ENCODE measurements around the gene CCDC74B. TPM values are rescaled to one million over a fixed set of nuclear protein-coding genes. Genes with fewer than 3 reads are reported as not detected.
"Not testable (repeated sequence)": the region's sequence is repeated elsewhere in the genome, so short reads cannot be mapped to it uniquely, and the experiment has no call there.

The CCDC74B gene
- total and polyA plus RNA-seq, 4 experiments from 2014 or later, result 0.12 to 0.30 TPM; not detected in 2

DNA sequence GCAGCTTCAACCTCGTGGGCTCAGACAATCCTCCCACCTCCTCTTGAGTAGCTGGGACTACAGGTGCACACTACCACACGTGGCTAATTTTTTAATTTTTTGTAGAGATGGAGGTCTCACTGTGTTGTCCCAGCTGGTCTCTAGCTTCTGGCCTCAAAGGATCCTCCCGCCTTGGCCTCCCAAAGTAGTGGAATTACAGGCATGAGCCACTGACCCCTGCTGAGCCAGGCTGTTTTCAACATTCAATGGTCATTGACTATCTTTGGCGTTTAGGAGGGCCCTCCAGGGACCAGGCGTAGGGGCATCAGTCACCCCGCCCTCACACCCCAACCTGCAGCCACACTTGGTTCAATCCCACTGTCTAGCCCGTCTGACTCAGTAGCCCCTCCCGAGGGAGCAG is 42.4 kb upstream of the CCDC74B start:
- H3K4me1 ChIP-seq (ENCODE audit: insufficient read depth, low read length), result peaks cover 17% of the 10 kb centered on the region
- no peak overlapping the region for H3K27ac ChIP-seq (ENCODE audit: low read depth, low read length)
- H3K27me3 ChIP-seq (ENCODE audit: insufficient read depth, low read length), result no peaks in the 10 kb centered on the region
- no peak overlapping the region for H3K4me3 ChIP-seq (ENCODE audit: low read length in 2 of 2)
- H3K4me3 Mint-ChIP-seq, result no peak overlapping the region
- intact Hi-C loops (cut with micrococcal nuclease), result no loop called here
- peaks cover 6 to 10% of the 10 kb centered on the region in 2 donors for H3K36me3 Mint-ChIP-seq
- ChIA-PET POLR2A (ENCODE audit: partially characterized antibody) (no interaction called here), CTCF (ENCODE audit: partially characterized antibody) (interaction anchor here (1.3 kb wide), 1 partner anchor 168 kb away, joined by 3 read pairs; the partner anchor contains the start of gene PTPN18)
- no peaks in the 10 kb centered on the region for H3K27me3 Mint-ChIP-seq
- peaks cover 2 to 28% (median 8%) of the 10 kb centered on the region in 4 donors for H3K4me1 Mint-ChIP-seq
- no peak overlapping the region for H3K27ac Mint-ChIP-seq
- no peaks in the 10 kb centered on the region for H3K9me3 ChIP-seq (ENCODE audit: control insufficient read depth in 1 of 2, low read length in 2 of 2)
- no peak for DNase-seq
- H3K36me3 ChIP-seq (ENCODE audit: insufficient read depth, low read length), result no peaks in the 10 kb centered on the region
- H3K9me3 Mint-ChIP-seq, result no peaks in the 10 kb centered on the region

DNA sequence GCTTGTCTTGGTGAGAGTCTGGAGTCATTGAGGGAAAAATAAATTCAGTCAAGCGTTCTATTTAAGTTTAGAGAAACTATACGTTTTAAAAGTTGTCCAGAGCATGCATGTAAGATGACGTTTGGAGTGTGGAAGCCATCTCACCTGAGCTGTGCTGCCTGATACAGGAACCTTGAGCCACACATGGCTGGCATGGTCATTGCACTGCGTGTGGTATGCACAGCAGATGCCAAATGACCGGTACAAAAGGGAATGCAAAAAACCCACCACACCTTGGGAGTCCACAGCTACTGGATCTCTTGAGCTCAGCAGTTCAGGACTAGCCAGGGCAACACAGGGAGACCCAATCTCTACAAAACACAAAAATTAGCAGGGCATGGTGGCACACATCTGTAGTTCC is 41.5 kb upstream of the CCDC74B start:
- intact Hi-C loops (cut with micrococcal nuclease), result no loop called here

DNA sequence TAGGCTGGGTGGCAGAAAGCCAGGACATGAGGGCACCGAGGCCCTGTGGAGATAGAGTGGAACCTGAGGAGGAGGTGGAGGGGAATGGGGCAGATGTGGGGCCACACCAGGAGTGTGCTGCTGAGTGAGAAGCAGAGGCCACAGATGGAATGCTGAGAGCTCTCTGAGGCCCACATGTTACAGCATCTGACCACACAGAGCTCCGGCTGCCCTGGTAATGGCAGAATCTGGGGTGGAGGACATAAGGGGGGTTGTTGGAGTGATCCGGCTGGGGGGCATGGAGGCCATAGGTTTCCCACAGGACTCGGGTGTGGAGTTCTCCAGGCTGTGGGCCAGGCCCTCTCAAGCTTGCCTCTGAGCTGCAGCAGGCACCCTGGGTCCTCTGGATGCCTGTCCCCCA is 41.0 kb upstream of the CCDC74B start:
- no peak for DNase-seq
- Histone ChIP-seq H3K27ac (ENCODE audit: low read depth, low read length) (no peak overlapping the region), H3K9me3 (ENCODE audit: control insufficient read depth in 1 of 2, low read length in 2 of 2) (no peaks in the 10 kb centered on the region), H3K36me3 (ENCODE audit: insufficient read depth, low read length) (no peaks in the 10 kb centered on the region), H3K4me3 (ENCODE audit: low read length in 2 of 2) (no peak overlapping the region), H3K4me1 (ENCODE audit: insufficient read depth, low read length) (peaks cover 20% of the 10 kb centered on the region), H3K27me3 (ENCODE audit: insufficient read depth, low read length) (no peaks in the 10 kb centered on the region)
- Mint-ChIP-seq H3K4me1 (peaks cover 3 to 30% (median 14%) of the 10 kb centered on the region in 4 donors), H3K27ac (peak overlapping the region in 2 of 7 donors; percentile 35 to 40), H3K4me3 (peak overlapping the region in 1 of 8 donors; percentile 25), H3K9me3 (no peaks in the 10 kb centered on the region), H3K27me3 (no peaks in the 10 kb centered on the region), H3K36me3 (peaks cover 0 to 6% of the 10 kb centered on the region in 2 donors)
- intact Hi-C loops (cut with micrococcal nuclease), result no loop called here
- ChIA-PET POLR2A (ENCODE audit: partially characterized antibody) (no interaction called here), CTCF (ENCODE audit: partially characterized antibody) (interaction anchor here (1.3 kb wide), 1 partner anchor 170 kb away, joined by 3 read pairs; the partner anchor contains the start of gene PTPN18)

More for the DNA sequence above, 41.5 kb upstream of the CCDC74B start:
- peak overlapping the region in 3 of 7 donors; percentile 7 to 68 (median 35) for H3K27ac Mint-ChIP-seq
- H3K4me1 ChIP-seq (ENCODE audit: insufficient read depth, low read length), result peaks cover 17% of the 10 kb centered on the region
- H3K27me3 ChIP-seq (ENCODE audit: insufficient read depth, low read length), result no peaks in the 10 kb centered on the region
- no peaks in the 10 kb centered on the region for H3K27me3 Mint-ChIP-seq
- POLR2A ChIA-PET (ENCODE audit: partially characterized antibody), result no interaction called here
- CTCF ChIA-PET (ENCODE audit: partially characterized antibody), result interaction anchor here (1.3 kb wide), 1 partner anchor 169 kb away, joined by 3 read pairs; the partner anchor contains the start of gene PTPN18
- H3K4me1 Mint-ChIP-seq, result peaks cover 2 to 28% (median 11%) of the 10 kb centered on the region in 4 donors
- no peak for DNase-seq
- no peak overlapping the region for H3K4me3 ChIP-seq (ENCODE audit: low read length in 2 of 2)
- H3K36me3 Mint-ChIP-seq, result peaks cover 3 to 10% of the 10 kb centered on the region in 2 donors
- H3K27ac ChIP-seq (ENCODE audit: low read depth, low read length), result no peak overlapping the region
- no peak overlapping the region for H3K4me3 Mint-ChIP-seq
- no peaks in the 10 kb centered on the region for H3K36me3 ChIP-seq (ENCODE audit: insufficient read depth, low read length)
- no peaks in the 10 kb centered on the region for H3K9me3 Mint-ChIP-seq
- no peaks in the 10 kb centered on the region for H3K9me3 ChIP-seq (ENCODE audit: control insufficient read depth in 1 of 2, low read length in 2 of 2)

DNA sequence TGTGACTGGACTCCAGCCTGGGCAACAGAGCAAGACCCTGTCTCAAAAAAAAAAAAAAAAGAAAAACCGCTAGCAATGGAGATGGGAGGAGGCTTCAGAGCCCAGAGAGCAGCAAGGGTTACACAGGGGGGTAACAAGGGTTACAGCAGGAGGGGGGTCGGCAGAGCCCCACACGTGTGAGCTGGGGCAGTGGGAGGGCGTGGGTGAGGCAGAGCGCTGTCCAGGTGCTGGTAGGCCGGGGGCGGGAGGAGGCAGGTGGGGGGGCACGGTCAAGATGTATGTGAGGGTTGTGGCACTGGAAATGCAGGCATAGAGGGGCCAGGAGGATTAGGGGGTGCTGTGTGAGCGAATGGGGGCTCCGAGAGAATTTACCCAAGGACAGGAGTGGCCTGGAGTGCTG is 40.5 kb upstream of the CCDC74B start:
- Histone ChIP-seq H3K9me3 (ENCODE audit: control insufficient read depth in 1 of 2, low read length in 2 of 2) (no peaks in the 10 kb centered on the region), H3K27me3 (ENCODE audit: insufficient read depth, low read length) (no peaks in the 10 kb centered on the region), H3K4me1 (ENCODE audit: insufficient read depth, low read length) (peaks cover 25% of the 10 kb centered on the region), H3K36me3 (ENCODE audit: insufficient read depth, low read length) (no peaks in the 10 kb centered on the region), H3K27ac (ENCODE audit: low read depth, low read length) (no peak overlapping the region), H3K4me3 (ENCODE audit: low read length in 2 of 2) (no peak overlapping the region)
- no peak for DNase-seq
- H3K4me1 Mint-ChIP-seq, result peaks cover 4 to 35% (median 17%) of the 10 kb centered on the region in 4 donors
- ChIA-PET POLR2A (ENCODE audit: partially characterized antibody) (interaction anchor here (1.1 kb wide), 1 partner anchor 157 kb away, joined by 3 read pairs; the partner anchor contains the start of gene IMP4), CTCF (ENCODE audit: partially characterized antibody) (no interaction called here)
- no peaks in the 10 kb centered on the region for H3K9me3 Mint-ChIP-seq
- no peaks in the 10 kb centered on the region for H3K27me3 Mint-ChIP-seq
- H3K27ac Mint-ChIP-seq, result peak overlapping the region in 3 of 7 donors; percentile 22 to 40 (median 35)
- peak overlapping the region in 1 of 8 donors; percentile 55 for H3K4me3 Mint-ChIP-seq
- H3K36me3 Mint-ChIP-seq, result peaks cover 0 to 3% of the 10 kb centered on the region in 2 donors
- intact Hi-C loops (cut with micrococcal nuclease), result no loop called here

DNA sequence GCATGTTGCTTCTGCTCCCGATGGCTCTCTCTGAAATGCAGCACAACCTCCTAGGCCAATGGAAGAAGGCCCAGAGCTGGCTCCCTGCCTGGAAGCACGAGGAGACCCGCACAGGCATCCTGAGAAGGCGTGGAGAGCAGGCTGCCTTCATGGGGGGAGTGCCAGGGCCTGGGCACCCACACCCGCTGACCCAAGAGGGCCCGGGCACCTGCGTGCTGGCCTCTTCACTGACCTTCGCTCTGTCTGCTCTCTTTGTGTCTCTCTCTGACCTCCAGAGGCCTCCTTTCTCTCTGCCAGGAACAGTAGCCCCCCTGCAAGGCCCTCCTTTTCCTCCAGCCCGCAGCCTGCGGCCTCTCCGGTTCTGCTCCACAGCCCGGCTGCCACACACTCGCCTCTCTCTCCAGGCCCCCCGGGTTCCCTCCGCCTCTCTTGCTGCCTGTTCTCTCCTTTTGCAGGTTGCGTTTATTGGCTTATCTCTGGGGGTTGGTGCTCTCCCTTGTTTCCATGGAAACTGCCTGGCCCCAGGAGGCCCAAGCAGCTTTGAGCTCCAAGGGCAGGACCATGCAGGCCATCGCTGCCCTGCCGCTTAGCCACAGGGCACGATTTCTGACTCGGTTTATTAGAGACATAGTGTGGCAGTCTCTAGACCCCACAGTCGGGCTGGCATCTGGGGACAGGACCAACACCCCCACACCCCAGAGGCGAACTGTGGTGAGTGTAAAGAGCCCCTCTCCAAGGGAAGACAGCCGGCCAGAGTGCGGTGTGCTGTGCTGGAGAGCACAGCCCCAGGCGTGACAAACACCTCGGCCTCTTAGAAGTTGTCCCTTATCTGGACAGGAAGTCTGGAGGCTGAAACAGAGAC is 38.8 kb upstream of the CCDC74B start:
- Histone ChIP-seq H3K27me3 (ENCODE audit: insufficient read depth, low read length) (no peaks in the 10 kb centered on the region), H3K36me3 (ENCODE audit: insufficient read depth, low read length) (no peaks in the 10 kb centered on the region), H3K4me1 (ENCODE audit: insufficient read depth, low read length) (peaks cover 28% of the 10 kb centered on the region), H3K27ac (ENCODE audit: low read depth, low read length) (peak overlapping the region; percentile 90), H3K9me3 (ENCODE audit: control insufficient read depth in 1 of 2, low read length in 2 of 2) (no peaks in the 10 kb centered on the region), H3K4me3 (ENCODE audit: low read length in 2 of 2) (peak overlapping the region in 1 of 2 donors; percentile 47)
- H3K4me3 Mint-ChIP-seq, result peak overlapping the region; percentile 66 to 84 (median 76)
- H3K36me3 Mint-ChIP-seq, result peaks cover 0 to 3% of the 10 kb centered on the region in 2 donors
- POLR2A ChIA-PET (ENCODE audit: partially characterized antibody), result no interaction called here
- H3K4me1 Mint-ChIP-seq, result peaks cover 4 to 40% (median 18%) of the 10 kb centered on the region in 4 donors
- peak overlapping the region in 6 of 7 donors; percentile 42 to 87 (median 68) for H3K27ac Mint-ChIP-seq
- CTCF ChIA-PET (ENCODE audit: partially characterized antibody), result no interaction called here
- H3K27me3 Mint-ChIP-seq, result no peaks in the 10 kb centered on the region
- DNase-seq, result no peak
- H3K9me3 Mint-ChIP-seq, result no peaks in the 10 kb centered on the region
- intact Hi-C loops (cut with micrococcal nuclease), result loop anchor here (5.0 kb wide), 2 partner anchors 614 to 924 kb away; partner anchors contain the start of gene PLEKHB2

DNA sequence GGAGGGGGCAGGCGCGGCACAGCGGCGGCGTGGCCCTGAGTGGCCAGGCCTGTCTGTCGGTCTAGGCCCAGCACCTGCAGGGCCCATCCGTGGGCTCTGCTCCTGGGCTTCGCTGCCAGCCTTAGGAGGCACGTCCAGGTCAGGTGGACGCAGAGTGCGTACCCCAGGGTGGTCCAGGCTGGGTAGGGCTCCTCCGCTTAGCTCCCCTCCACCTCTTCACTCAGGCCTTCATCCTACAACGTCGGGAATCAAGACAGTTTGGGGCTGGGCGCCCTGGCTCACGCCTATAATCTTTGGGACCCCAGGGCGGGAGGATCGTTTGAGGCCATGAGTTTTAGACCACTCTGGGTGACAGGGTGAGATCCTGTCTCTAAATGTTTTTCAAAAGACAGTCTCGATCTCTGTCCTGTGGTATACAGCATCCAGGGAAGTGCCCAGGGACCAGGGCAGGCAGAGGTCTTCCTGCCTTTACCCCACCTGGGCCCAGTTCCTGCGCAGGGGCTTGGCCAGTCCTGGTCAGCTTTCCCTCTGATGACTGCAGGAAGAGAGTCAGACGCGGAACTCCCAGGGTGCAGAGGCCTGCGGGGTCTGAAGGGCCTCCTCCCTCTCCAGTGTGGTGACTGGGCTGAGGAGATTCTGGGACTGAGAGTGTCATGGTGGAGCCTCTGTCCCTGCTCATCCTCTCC is 38.1 kb upstream of the CCDC74B start:
- intact Hi-C loops (cut with micrococcal nuclease), result loop anchor here (5.0 kb wide), 2 partner anchors 614 to 924 kb away; partner anchors contain the start of gene PLEKHB2
- not testable (repeated sequence) for DNase-seq; H3K9me3 Mint-ChIP-seq; H3K9me3 ChIP-seq (ENCODE audit: control insufficient read depth in 1 of 2, low read length in 2 of 2); H3K36me3 Mint-ChIP-seq; H3K36me3 ChIP-seq (ENCODE audit: insufficient read depth, low read length); H3K27me3 ChIP-seq (ENCODE audit: insufficient read depth, low read length); H3K27me3 Mint-ChIP-seq
- Mint-ChIP-seq H3K4me3 (peak overlapping the region; percentile 62 to 83 (median 70)), H3K27ac (peak overlapping the region; percentile 42 to 82 (median 71)), H3K4me1 (peaks cover 7 to 42% (median 20%) of the 10 kb centered on the region in 4 donors)
- ChIA-PET POLR2A (ENCODE audit: partially characterized antibody) (interaction anchor here (2.7 to 5.1 kb wide), 2 partner anchors 159 to 1310 kb away, joined by 14 to 98 read pairs; partner anchors contain the start of gene IMP4), CTCF (ENCODE audit: partially characterized antibody) (interaction anchor here (2.4 kb wide), 1 partner anchor 160 kb away, joined by 32 read pairs; the partner anchor contains the start of gene IMP4)
- H3K4me1 ChIP-seq (ENCODE audit: insufficient read depth, low read length), result peaks cover 28% of the 10 kb centered on the region
- peak overlapping the region; percentile 90 for H3K27ac ChIP-seq (ENCODE audit: low read depth, low read length)
- peak overlapping the region in 1 of 2 donors; percentile 47 for H3K4me3 ChIP-seq (ENCODE audit: low read length in 2 of 2)

Measured in CD4-positive, alpha-beta memory T cell (primary cell).